Ascending aorta (tissue), 2 donors: ENCODE measurements around the gene FGF9. TPM values are rescaled to one million over a fixed set of nuclear protein-coding genes. Genes with fewer than 3 reads are reported as not detected.

Source experiments
- DNase-seq, 2 donors: peaks; one replicate each; pipeline ENCODE4 v3.0.0-alpha.2; 2019; ENCODE audit warnings: low spot score in 2 of 2
- H3K27ac ChIP-seq, 2 donors: fragments of 200-600 bp; sonication (generic); one replicate each; pipeline ENCODE4 v1.5.1; 2016 to 2017; ENCODE audit warnings: mild to moderate bottlenecking in 1 of 2
- H3K27me3 ChIP-seq: fragments of 200-600 bp; sonication (generic); one replicate; pipeline ENCODE4 v1.5.1; 2017
- H3K36me3 ChIP-seq, 2 donors: fragments of 200-600 bp; sonication (generic); one replicate each; pipeline ENCODE4 v1.5.1; 2016
- H3K4me1 ChIP-seq, 2 donors: fragments of 200-600 bp; sonication (generic); one replicate each; pipeline ENCODE4 v1.5.1; 2016 to 2017; ENCODE audit warnings: mild to moderate bottlenecking in 1 of 2
- H3K4me3 ChIP-seq, 2 donors: fragments of 200-600 bp; sonication (generic); one replicate each; pipeline ENCODE4 v1.5.1; 2016 to 2017; ENCODE audit warnings: mild to moderate bottlenecking in 1 of 2
- H3K9me3 ChIP-seq, 2 donors: fragments of 200-600 bp; sonication (generic); one replicate each; pipeline ENCODE4 v1.5.1; 2016
- intact Hi-C: fragments of 100-400 bp; cut with DNase I; formaldehyde crosslinking; loops from one replicate; pipeline ENCODE4 v1.15.1; 2023
- total RNA-seq: library from RNA; depleted of rRNA; stranded (reverse); fragments of >200 nt; gene quantifications from one replicate; pipeline ENCODE4 v1.1.0, GENCODE V29; 2016
- TF ChIP-seq, protein P1 (sequence below), 3 experiments: fragments of 200-600 bp in 2 of 3; fragments of 450-650 bp in 1 of 3; sonication (generic) in 2 of 3; IDR thresholded peaks; one replicate each; pipeline ENCODE4 v1.5.1; 2016 to 2019; ENCODE audit warnings: antibody characterized with exemption in 3 of 3, mild to moderate bottlenecking in 1 of 3, moderate library complexity in 1 of 3

Gene FGF9
- total RNA-seq, 1 donor from 2014 or later = not detected

DNA sequence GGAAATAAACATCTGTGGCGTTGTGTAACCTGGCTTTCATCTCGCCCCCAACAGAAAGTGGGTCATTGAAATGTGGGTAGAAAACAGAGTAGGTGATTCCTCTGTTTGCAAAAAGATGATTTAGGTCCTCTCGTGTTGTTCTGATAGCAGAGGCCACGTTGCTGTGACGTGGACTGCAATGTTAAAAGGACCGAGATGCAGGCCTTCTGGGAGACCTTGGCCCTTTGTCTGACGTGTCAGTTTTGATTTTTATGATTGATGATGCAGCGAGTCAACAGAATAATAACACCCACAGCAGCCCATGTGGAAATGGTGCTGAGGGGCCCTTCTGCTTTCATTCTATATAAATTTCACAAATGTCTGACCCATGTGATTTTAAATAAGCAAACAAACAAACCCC is 68.9 kb downstream of the FGF9 start:
- Histone ChIP-seq H3K4me3 (no peak overlapping the region), H3K27me3 (no peaks in the 10 kb centered on the region), H3K27ac (no peak overlapping the region), H3K36me3 (no peaks in the 10 kb centered on the region), H3K4me1 (no peaks in the 10 kb centered on the region), H3K9me3 (no peaks in the 10 kb centered on the region)
- no peak for DNase-seq
- TF ChIP-seq, protein P1, sequence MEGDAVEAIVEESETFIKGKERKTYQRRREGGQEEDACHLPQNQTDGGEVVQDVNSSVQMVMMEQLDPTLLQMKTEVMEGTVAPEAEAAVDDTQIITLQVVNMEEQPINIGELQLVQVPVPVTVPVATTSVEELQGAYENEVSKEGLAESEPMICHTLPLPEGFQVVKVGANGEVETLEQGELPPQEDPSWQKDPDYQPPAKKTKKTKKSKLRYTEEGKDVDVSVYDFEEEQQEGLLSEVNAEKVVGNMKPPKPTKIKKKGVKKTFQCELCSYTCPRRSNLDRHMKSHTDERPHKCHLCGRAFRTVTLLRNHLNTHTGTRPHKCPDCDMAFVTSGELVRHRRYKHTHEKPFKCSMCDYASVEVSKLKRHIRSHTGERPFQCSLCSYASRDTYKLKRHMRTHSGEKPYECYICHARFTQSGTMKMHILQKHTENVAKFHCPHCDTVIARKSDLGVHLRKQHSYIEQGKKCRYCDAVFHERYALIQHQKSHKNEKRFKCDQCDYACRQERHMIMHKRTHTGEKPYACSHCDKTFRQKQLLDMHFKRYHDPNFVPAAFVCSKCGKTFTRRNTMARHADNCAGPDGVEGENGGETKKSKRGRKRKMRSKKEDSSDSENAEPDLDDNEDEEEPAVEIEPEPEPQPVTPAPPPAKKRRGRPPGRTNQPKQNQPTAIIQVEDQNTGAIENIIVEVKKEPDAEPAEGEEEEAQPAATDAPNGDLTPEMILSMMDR (IDR thresholded peaks at IDR 0.05) = no peak
- intact Hi-C loops = no loop called here

GRCh38 chr13:21741396-21741979 is 70.6 kb downstream of the FGF9 start:
- TF ChIP-seq, protein P1 (IDR thresholded peaks at IDR 0.05) = no peak
- Histone ChIP-seq H3K36me3 (no peaks in the 10 kb centered on the region), H3K4me3 (no peak overlapping the region), H3K4me1 (no peaks in the 10 kb centered on the region), H3K9me3 (no peaks in the 10 kb centered on the region), H3K27me3 (no peaks in the 10 kb centered on the region), H3K27ac (no peak overlapping the region)
- intact Hi-C loops = no loop called here
- no peak for DNase-seq

GRCh38 chr13:21742096-21742495 is 71.2 kb downstream of the FGF9 start:
- DNase-seq = no peak
- Histone ChIP-seq H3K27me3 (no peaks in the 10 kb centered on the region), H3K4me3 (no peak overlapping the region), H3K36me3 (no peaks in the 10 kb centered on the region), H3K27ac (no peak overlapping the region), H3K4me1 (no peaks in the 10 kb centered on the region), H3K9me3 (no peaks in the 10 kb centered on the region)
- intact Hi-C loops = no loop called here
- TF ChIP-seq, protein P1 (IDR thresholded peaks at IDR 0.05) = no peak

GRCh38 chr13:21744149-21744548 is 73.3 kb downstream of the FGF9 start:
- Histone ChIP-seq H3K27me3 (no peaks in the 10 kb centered on the region), H3K9me3 (no peaks in the 10 kb centered on the region), H3K36me3 (no peaks in the 10 kb centered on the region), H3K27ac (no peak overlapping the region), H3K4me1 (no peaks in the 10 kb centered on the region), H3K4me3 (no peak overlapping the region)
- intact Hi-C loops = no loop called here
- no peak for DNase-seq
- TF ChIP-seq, protein P1 (IDR thresholded peaks at IDR 0.05) = no peak

DNA sequence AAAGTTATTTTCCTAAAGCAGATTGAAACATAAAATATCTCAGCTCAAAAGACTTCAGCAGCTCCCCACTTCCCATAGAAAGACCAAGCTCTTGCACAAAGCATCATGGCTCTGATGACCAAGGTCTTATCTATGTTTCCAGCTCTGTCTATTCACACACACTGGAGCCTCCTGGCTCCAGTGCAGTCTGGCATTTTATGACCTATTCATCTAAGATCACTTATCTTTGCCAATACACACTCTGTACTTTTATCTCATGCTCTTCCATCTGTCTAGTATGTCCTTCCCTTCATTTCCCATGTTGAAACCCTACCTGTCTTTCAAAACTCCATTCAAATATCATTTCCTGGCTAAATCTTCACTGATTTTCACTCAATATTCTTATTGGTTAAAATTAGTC is 74.4 kb downstream of the FGF9 start:
- Histone ChIP-seq H3K27me3 (no peaks in the 10 kb centered on the region), H3K27ac (no peak overlapping the region), H3K36me3 (no peaks in the 10 kb centered on the region), H3K9me3 (no peaks in the 10 kb centered on the region), H3K4me1 (no peaks in the 10 kb centered on the region), H3K4me3 (no peak overlapping the region)
- intact Hi-C loops = no loop called here
- DNase-seq = no peak
- TF ChIP-seq, protein P1 (IDR thresholded peaks at IDR 0.05) = no peak

- Histone ChIP-seq H3K9me3 (no peaks in the 10 kb centered on the region), H3K27ac (no peak overlapping the region), H3K4me1 (no peaks in the 10 kb centered on the region), H3K36me3 (no peaks in the 10 kb centered on the region), H3K4me3 (no peak overlapping the region), H3K27me3 (no peaks in the 10 kb centered on the region)
- intact Hi-C loops = no loop called here
- no peak for DNase-seq
- TF ChIP-seq, protein P1 (IDR thresholded peaks at IDR 0.05) = no peak
Observed at GRCh38 chr13:21747456-21747855, 76.6 kb downstream of the FGF9 start.
